IMR-90 (cell line): ENCODE measurements around the gene NDOR1. TPM values are rescaled to one million over a fixed set of nuclear protein-coding genes. Genes with fewer than 3 reads are reported as not detected.

ENCODE experiments used
- ATAC-seq: fragments of 200-7000 bp; cut with Tn5 transposase; 2 replicates; pipeline ENCODE4 v1.9.1; 2020; ENCODE audit warnings: low read depth, mild to moderate bottlenecking, moderate library complexity
- BruUV-seq: library from RNA; stranded (reverse); fragments of 400-500 nt; replicated peaks from 2 replicates; lab custom pipeline; 2021; lab: Mats Ljungman, UMichigan
- CTCF ChIA-PET: fragments of 300-600 bp; formaldehyde crosslinking; extraction: SDS; loops from one replicate; lab custom pipeline; 2021; ENCODE audit warnings: antibody characterized with exemption; lab: Yijun Ruan, JAX
- POLR2A ChIA-PET: fragments of 300-600 bp; sonication (Branson Sonifier 250); formaldehyde crosslinking; loops from one replicate; lab custom pipeline; 2022; ENCODE audit warnings: antibody characterized with exemption; ENCODE audit not compliant: unreplicated experiment; lab: Charles Lee
- DNase-seq: peaks from one replicate; pipeline ENCODE4 v3.0.0; 2013
- H2AFZ ChIP-seq: replicated peaks from 2 replicates; pipeline ENCODE3; 2013; ENCODE audit warnings: low read length, mild to moderate bottlenecking; ENCODE audit not compliant: poor library complexity
- H2AK5ac ChIP-seq: 2 replicates; pipeline ENCODE4 v1.6.1; 2013; ENCODE audit warnings: low read depth, low read length, inconsistent platforms
- H2AK9ac ChIP-seq: replicated peaks from 2 replicates; pipeline ENCODE3; 2013; ENCODE audit warnings: mild to moderate bottlenecking, low read depth, low read length, moderate library complexity; ENCODE audit not compliant: poor library complexity
- H2BK120ac ChIP-seq: 2 replicates; pipeline ENCODE4 v1.6.1; 2013; ENCODE audit warnings: low read depth, low read length, inconsistent platforms
- H2BK15ac ChIP-seq: 3 replicates; pipeline ENCODE4 v1.6.1; 2013; ENCODE audit warnings: low read depth, low read length, inconsistent platforms
- H2BK20ac ChIP-seq: 2 replicates; pipeline ENCODE4 v1.6.1; 2013; ENCODE audit warnings: low read depth, mild to moderate bottlenecking, inconsistent platforms, low read length, moderate library complexity
- H2BK5ac ChIP-seq: 2 replicates; pipeline ENCODE4 v1.6.1; 2013; ENCODE audit warnings: mild to moderate bottlenecking, low read depth, low read length, inconsistent platforms; ENCODE audit not compliant: poor library complexity, severe bottlenecking
- H3K14ac ChIP-seq: replicated peaks from 2 replicates; pipeline ENCODE4 v1.6.1; 2013; ENCODE audit warnings: low read depth, low read length, inconsistent platforms
- H3K18ac ChIP-seq: 2 replicates; pipeline ENCODE4 v1.6.1; 2013; ENCODE audit warnings: low read depth, low read length, control low read depth
- H3K23ac ChIP-seq: 2 replicates; pipeline ENCODE4 v1.6.1; 2013; ENCODE audit warnings: low read depth, low read length, inconsistent platforms
- H3K27ac ChIP-seq: 2 replicates; pipeline ENCODE4 v1.5.1; 2013; ENCODE audit warnings: mild to moderate bottlenecking, control low read depth, low read length; ENCODE audit not compliant: insufficient read depth
- H3K27me3 ChIP-seq: 2 replicates; pipeline ENCODE4 v1.6.1; 2013; ENCODE audit warnings: low read length; ENCODE audit not compliant: control insufficient read depth, insufficient read depth
- H3K36me3 ChIP-seq: 2 replicates; pipeline ENCODE4 v1.6.1; 2013; ENCODE audit warnings: low read length, mixed read lengths; ENCODE audit not compliant: control insufficient read depth, insufficient read depth
- H3K4ac ChIP-seq: 2 replicates; pipeline ENCODE4 v1.6.1; 2013; ENCODE audit warnings: low read depth, low read length, inconsistent platforms
- H3K4me1 ChIP-seq: 2 replicates; pipeline ENCODE4 v1.6.1; 2013; ENCODE audit warnings: low read length, mixed read lengths; ENCODE audit not compliant: control insufficient read depth, insufficient read depth
- H3K4me2 ChIP-seq: 2 replicates; pipeline ENCODE4 v1.6.1; 2013; ENCODE audit warnings: low read depth, mild to moderate bottlenecking, control low read depth, low read length, moderate library complexity
- H3K4me3 ChIP-seq: 2 replicates; pipeline ENCODE4 v1.5.1; 2013; ENCODE audit warnings: low read depth, mild to moderate bottlenecking, control low read depth, low read length, moderate library complexity; ENCODE audit not compliant: insufficient read depth
- H3K56ac ChIP-seq: 2 replicates; pipeline ENCODE4 v1.6.1; 2013; ENCODE audit warnings: low read length, inconsistent platforms; ENCODE audit not compliant: insufficient read depth; ENCODE audit errors: extremely low read depth
- H3K79me1 ChIP-seq, 2 experiments: 2 replicates each; pipeline ENCODE4 v1.6.1; 2013; ENCODE audit warnings: low read length in 2 of 2, inconsistent platforms in 1 of 2, low read depth in 1 of 2
- H3K9ac ChIP-seq: 2 replicates; pipeline ENCODE4 v1.6.1; 2013; ENCODE audit warnings: low read depth, low read length, control low read depth
- H3K9me1 ChIP-seq: 2 replicates; pipeline ENCODE4 v1.6.1; 2013; ENCODE audit warnings: low read length, inconsistent platforms; ENCODE audit not compliant: insufficient read depth
- H3K9me3 ChIP-seq: 2 replicates; pipeline ENCODE4 v1.6.1; 2013; ENCODE audit warnings: low read length; ENCODE audit not compliant: control insufficient read depth, insufficient read depth
- H4K20me1 ChIP-seq: 2 replicates; pipeline ENCODE4 v1.6.1; 2013; ENCODE audit warnings: low read length, inconsistent platforms; ENCODE audit not compliant: insufficient read depth
- H4K5ac ChIP-seq: 2 replicates; pipeline ENCODE4 v1.6.1; 2013; ENCODE audit warnings: mild to moderate bottlenecking, low read depth, low read length, control low read depth
- H4K8ac ChIP-seq, 2 experiments: 2 replicates each; pipeline ENCODE4 v1.6.1; 2013; ENCODE audit warnings: low read depth in 2 of 2, low read length in 2 of 2, control low read depth in 1 of 2, inconsistent platforms in 1 of 2
- H4K91ac ChIP-seq: 2 replicates; pipeline ENCODE4 v1.6.1; 2013; ENCODE audit warnings: low read depth, low read length, inconsistent platforms; ENCODE audit not compliant: insufficient read depth
- POLR2A ChIP-seq: IDR thresholded peaks from 2 replicates; pipeline ENCODE4 v1.6.1; 2012; ENCODE audit warnings: mild to moderate bottlenecking, low read depth, low read length
- RFX5 ChIP-seq: IDR thresholded peaks from 2 replicates; pipeline ENCODE4 v1.8.0; 2012; ENCODE audit warnings: low read depth, mild to moderate bottlenecking, low read length, moderate library complexity
- WGBS, 2 experiments: methylation state at CpG; one replicate each; pipeline versions ENCODE4 v1.1.5 to v1.1.7; 2013; ENCODE audit warnings: missing lambda C conversion rate in 2 of 2; ENCODE audit not compliant: insufficient read length in 1 of 2; ENCODE audit errors: extremely low coverage in 2 of 2; 5-methylcytosine and 5-hydroxymethylcytosine counted together
- dilution Hi-C: fragments of 300-500 bp; cut with HindIII; formaldehyde crosslinking; loops from one replicate; pipeline ENCODE4 v1.14.3; 2018; ENCODE audit warnings: low sequenced_read_pairs; ENCODE audit not compliant: unreplicated experiment
- in situ Hi-C: fragments of 300-500 bp; cut with MboI; formaldehyde crosslinking; loops from 3 replicates; pipeline ENCODE4 v1.14.3; 2019; ENCODE audit warnings: low sequenced_read_pairs, inconsistent platforms, mixed read lengths
- intact Hi-C: fragments of 100-400 bp; cut with micrococcal nuclease; formaldehyde crosslinking; loops from 2 replicates; pipeline ENCODE4 v1.10.0; 2022
- polyA plus RNA-seq, 3 experiments: library from polyadenylated mRNA; depleted of rRNA; stranded (reverse); fragments of >200 nt; gene quantifications; 2 replicates each; pipeline ENCODE4 v1.2.3, GENCODE V29; 2012; ENCODE audit warnings: low replicate concordance in 1 of 3
- total RNA-seq: library from RNA; depleted of rRNA; stranded (reverse); fragments of >200 nt; gene quantifications from 2 replicates; pipeline ENCODE4 v1.2.3, GENCODE V29; 2012

Gene NDOR1
- total and polyA plus RNA-seq, 2 of the 4 experiments (the other 2 are of a cell fraction) = 0.90 to 10.6 TPM

GRCh38 chr9:137244486-137245449, 39.3 kb downstream of the NDOR1 start:
- H3K9ac ChIP-seq = no peak overlapping the region
- H2AK9ac ChIP-seq = peak overlapping the region; percentile 50
- no peak overlapping the region for H3K4me3 ChIP-seq
- no peak overlapping the region for H2BK15ac ChIP-seq
- no peak overlapping the region for H3K27ac ChIP-seq
- no TSS peak for BruUV-seq
- no peak for TF ChIP-seq RFX5
- peak; percentile 84 for TF ChIP-seq POLR2A
- H3K14ac ChIP-seq = no peak overlapping the region
- H4K5ac ChIP-seq = no peak overlapping the region
- H3K36me3 ChIP-seq = peaks cover 19% of the 10 kb centered on the region
- ChIA-PET POLR2A (interaction anchor here (1.9 kb wide), 1 partner anchor 10 kb away, joined by 9 read pairs; the partner anchor contains the start of gene NELFB), CTCF (no interaction called here)
- H2BK5ac ChIP-seq = no peak overlapping the region
- peaks cover 4% of the 10 kb centered on the region for H3K9me1 ChIP-seq
- H3K27me3 ChIP-seq = no peaks in the 10 kb centered on the region
- peaks cover 7% of the 10 kb centered on the region; the same call in 1 of the 2 replicates for H3K4me1 ChIP-seq
- WGBS, 2 experiments = 79% methylated on average over 8 of the region's 36 CpGs; no CpG with 5 or more reads in 1 of the 2 experiments
- no peak overlapping the region for H3K56ac ChIP-seq
- no peak overlapping the region for H2BK20ac ChIP-seq
- 0 out of 2 replicates have a peak overlapping the region, but pooled peaks have one; percentile 16 for H3K23ac ChIP-seq
- ATAC-seq (no peak), DNase-seq (no peak)
- no peak overlapping the region for H4K8ac ChIP-seq
- H3K4me2 ChIP-seq = no peak overlapping the region
- H4K91ac ChIP-seq = no peak overlapping the region
- no peak overlapping the region for H3K18ac ChIP-seq
- dilution Hi-C loops (no loop called here), intact Hi-C loops (no loop called here), in situ Hi-C loops (no loop called here)
- H3K79me1 ChIP-seq = peaks cover 3 to 28% of the 10 kb centered on the region in 2 experiments; a peak in 3 of 4 replicates
- no peaks in the 10 kb centered on the region for H3K9me3 ChIP-seq
- peaks cover 33% of the 10 kb centered on the region for H4K20me1 ChIP-seq
- H3K4ac ChIP-seq = no peak overlapping the region
- no peak overlapping the region for H2BK120ac ChIP-seq
- H2AK5ac ChIP-seq = 0 out of 2 replicates have a peak overlapping the region, but pooled peaks have one; percentile 16
- H2AFZ ChIP-seq = peak overlapping the region; percentile 69
